Upper lobe of left lung (tissue), 6 donors: ENCODE measurements around the gene REEP6. TPM values are rescaled to one million over a fixed set of nuclear protein-coding genes. Genes with fewer than 3 reads are reported as not detected.
A peak's percentile ranks its signal among the peaks of the same experiment; 100 is the strongest.

Experiments
- ATAC-seq, 2 donors: fragments of 200-7000 bp; cut with Tn5 transposase; one replicate each; pipeline ENCODE4 v1.9.1; 2022; ENCODE audit warnings: mild to moderate bottlenecking in 2 of 2, moderate library complexity in 2 of 2; ENCODE audit not compliant: low FRiP score in 2 of 2
- DNase-seq, 2 donors: peaks; one replicate each; pipeline ENCODE4 v3.0.0-alpha.2; 2019 to 2020
- H3K27ac ChIP-seq, 4 donors: fragments of 200-600 bp; sonication (generic); one replicate each; pipeline ENCODE4 v1.5.1; 2016 to 2019
- H3K27me3 ChIP-seq, 4 donors: fragments of 200-600 bp; sonication (generic); one replicate each; pipeline ENCODE4 v1.5.1; 2017 to 2019
- H3K36me3 ChIP-seq, 4 donors: fragments of 200-600 bp; sonication (generic); one replicate each; pipeline ENCODE4 v1.5.1; 2016 to 2019
- H3K4me1 ChIP-seq, 4 donors: fragments of 200-600 bp; sonication (generic); one replicate each; pipeline ENCODE4 v1.5.1; 2018 to 2019
- H3K4me3 ChIP-seq, 4 donors: fragments of 200-600 bp; sonication (generic); one replicate each; pipeline ENCODE4 v1.5.1; 2017 to 2019; ENCODE audit warnings: mild to moderate bottlenecking in 2 of 4, moderate library complexity in 1 of 4
- H3K9me3 ChIP-seq, 4 donors: fragments of 200-600 bp; sonication (generic); one replicate each; pipeline ENCODE4 v1.5.1; 2018 to 2019
- EP300 ChIP-seq, 4 donors: sonication (generic); formaldehyde crosslinking; IDR thresholded peaks; one replicate each; pipeline ENCODE4 v1.5.1; 2017; ENCODE audit warnings: antibody characterized with exemption in 4 of 4, control low read depth in 2 of 4
- POLR2A ChIP-seq, 4 donors: fragments of 450-650 bp; IDR thresholded peaks; one replicate each; pipeline ENCODE4 v1.5.1; 2016 to 2017; ENCODE audit warnings: antibody characterized with exemption in 4 of 4, mild to moderate bottlenecking in 2 of 4
- POLR2AphosphoS5 ChIP-seq, 2 donors: sonication (generic); formaldehyde crosslinking; IDR thresholded peaks; one replicate each; pipeline ENCODE4 v1.5.1; 2017; ENCODE audit warnings: antibody characterized with exemption in 2 of 2
- WGBS, 2 donors: methylation state at CpG; one replicate each; pipeline ENCODE4 v1.1.5; 2017 to 2018; 5-methylcytosine and 5-hydroxymethylcytosine counted together
- total RNA-seq, 6 donors: library from RNA; depleted of rRNA in 4 of 6; stranded (reverse); fragments of >200 nt in 4 of 6; gene quantifications; one replicate each; pipeline versions ENCODE4 v1.1.0 to v1.2.1, GENCODE V29; 2016 to 2021
- TF ChIP-seq, protein P1 (sequence below), 6 experiments: fragments of 450-650 bp in 4 of 6; fragments of 200-600 bp in 2 of 6; sonication (generic) in 2 of 6; IDR thresholded peaks; one replicate each; pipeline ENCODE4 v1.5.1; 2016 to 2019; ENCODE audit warnings: antibody characterized with exemption in 6 of 6
- donor health status: DM: no; HTN: no; CAD: no; lungs with moderate emphysema.
- donor health status: DM: no; HTN: yes; CAD: no; lungs with severe emphysema.

The REEP6 gene
- total RNA-seq, 6 donors from 2014 or later, result 2.0 to 7.8 (median 3.1) TPM

DNA sequence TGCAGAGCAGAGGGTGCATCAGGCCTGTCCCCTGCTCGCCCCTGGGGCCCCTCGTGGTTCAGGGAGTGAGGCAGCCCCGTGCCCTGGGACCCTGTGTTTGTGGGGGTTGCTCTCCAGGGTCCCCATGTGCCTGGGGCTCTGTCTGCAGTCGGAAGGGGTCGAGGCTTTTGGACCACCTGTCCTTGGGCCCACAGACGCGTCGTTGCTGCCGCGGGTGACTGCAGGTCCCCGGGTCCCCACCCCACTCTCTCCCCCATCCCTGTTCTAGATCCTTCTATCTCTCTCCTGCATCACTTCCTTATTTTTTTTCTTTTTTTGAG, 2.7 kb upstream of the REEP6 start:
- 84 to 90% methylated on average over 8 to 11 of the region's 11 CpGs for WGBS, 2 donors
- Histone ChIP-seq H3K27ac (no peak overlapping the region), H3K36me3 (no peaks in the 10 kb centered on the region), H3K4me1 (peaks cover 14 to 21% (median 19%) of the 10 kb centered on the region in 4 donors), H3K9me3 (no peaks in the 10 kb centered on the region), H3K27me3 (no peaks in the 10 kb centered on the region), H3K4me3 (no peak overlapping the region)
- no peak for TF ChIP-seq POLR2AphosphoS5 (IDR thresholded peaks at IDR 0.05)
- TF ChIP-seq, protein P1, sequence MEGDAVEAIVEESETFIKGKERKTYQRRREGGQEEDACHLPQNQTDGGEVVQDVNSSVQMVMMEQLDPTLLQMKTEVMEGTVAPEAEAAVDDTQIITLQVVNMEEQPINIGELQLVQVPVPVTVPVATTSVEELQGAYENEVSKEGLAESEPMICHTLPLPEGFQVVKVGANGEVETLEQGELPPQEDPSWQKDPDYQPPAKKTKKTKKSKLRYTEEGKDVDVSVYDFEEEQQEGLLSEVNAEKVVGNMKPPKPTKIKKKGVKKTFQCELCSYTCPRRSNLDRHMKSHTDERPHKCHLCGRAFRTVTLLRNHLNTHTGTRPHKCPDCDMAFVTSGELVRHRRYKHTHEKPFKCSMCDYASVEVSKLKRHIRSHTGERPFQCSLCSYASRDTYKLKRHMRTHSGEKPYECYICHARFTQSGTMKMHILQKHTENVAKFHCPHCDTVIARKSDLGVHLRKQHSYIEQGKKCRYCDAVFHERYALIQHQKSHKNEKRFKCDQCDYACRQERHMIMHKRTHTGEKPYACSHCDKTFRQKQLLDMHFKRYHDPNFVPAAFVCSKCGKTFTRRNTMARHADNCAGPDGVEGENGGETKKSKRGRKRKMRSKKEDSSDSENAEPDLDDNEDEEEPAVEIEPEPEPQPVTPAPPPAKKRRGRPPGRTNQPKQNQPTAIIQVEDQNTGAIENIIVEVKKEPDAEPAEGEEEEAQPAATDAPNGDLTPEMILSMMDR (IDR thresholded peaks at IDR 0.05), result no peak
- no peak for TF ChIP-seq POLR2A (IDR thresholded peaks at IDR 0.05)
- no peak for TF ChIP-seq EP300 (IDR thresholded peaks at IDR 0.05)
- DNase-seq (no peak), ATAC-seq (no peak)

- Histone ChIP-seq H3K27me3 (no peaks in the 10 kb centered on the region), H3K27ac (peak overlapping the region; percentile 52 to 83 (median 68)), H3K4me3 (peak overlapping the region; percentile 38 to 69 (median 62)), H3K36me3 (no peaks in the 10 kb centered on the region), H3K4me1 (peaks cover 14 to 21% (median 19%) of the 10 kb centered on the region in 4 donors), H3K9me3 (no peaks in the 10 kb centered on the region)
- peak in 1 of 2 donors; percentile 74 for DNase-seq
- TF ChIP-seq POLR2A (IDR thresholded peaks at IDR 0.05), result no peak
- TF ChIP-seq POLR2AphosphoS5 (IDR thresholded peaks at IDR 0.05), result no peak
- TF ChIP-seq, protein P1 (IDR thresholded peaks at IDR 0.05), result no peak
- no peak for TF ChIP-seq EP300 (IDR thresholded peaks at IDR 0.05)
- WGBS, 2 donors, result 20 to 36% methylated on average over 10 to 37 of the region's 37 CpGs
- no peak for ATAC-seq
Observed at GRCh38 chr19:1489463-1490310, 1.3 kb upstream of the REEP6 start.

- peak within 1 kb of the TSS; percentile 38 to 69 (median 62) for H3K4me3 ChIP-seq
- no peaks in the 10 kb centered on the region for H3K9me3 ChIP-seq
- DNase-seq (peak; percentile 98), ATAC-seq (peak; percentile 96 to 98)
- peak within 1 kb of the TSS; percentile 52 to 83 (median 68) for H3K27ac ChIP-seq
- peaks cover 14 to 21% (median 19%) of the 10 kb centered on the region in 4 donors for H3K4me1 ChIP-seq
- no peaks in the 10 kb centered on the region for H3K36me3 ChIP-seq
- H3K27me3 ChIP-seq, result no peaks in the 10 kb centered on the region
- TF ChIP-seq, protein P1 (IDR thresholded peaks at IDR 0.05), result peak in 2 of 6 experiments; percentile 6 to 24
- TF ChIP-seq POLR2AphosphoS5 (IDR thresholded peaks at IDR 0.05) (peak; percentile 33 to 49), EP300 (IDR thresholded peaks at IDR 0.05) (no peak), POLR2A (IDR thresholded peaks at IDR 0.05) (peak in 1 of 4 donors; percentile 23)
- WGBS, 2 donors, result 0 to 2% methylated on average over 34 to 50 of the region's 74 CpGs
Observed at GRCh38 chr19:1490311-1491113, 469 bp upstream of the REEP6 start, which contains the start of gene PCSK4. PCSK4 (minus strand) TSS chr19:1490350; CDS start chr19:1490346, 4 bp downstream.

- H3K27me3 ChIP-seq, result no peaks in the 10 kb centered on the region
- DNase-seq, result no peak
- peak overlapping the region in 2 of 4 donors; percentile 66 to 69 for H3K4me3 ChIP-seq
Observed at GRCh38 chr19:1491849-1492170, 829 bp downstream of the REEP6 start.

More at GRCh38 chr19:1491849-1492170, 829 bp downstream of the REEP6 start:
- no peak for ATAC-seq
- H3K27ac ChIP-seq, result no peak overlapping the region
- H3K4me1 ChIP-seq, result peaks cover 14 to 29% (median 19%) of the 10 kb centered on the region in 4 donors
- 56 to 67% methylated on average over 12 of the region's 12 CpGs for WGBS, 2 donors
- TF ChIP-seq POLR2A (IDR thresholded peaks at IDR 0.05), result peak in 1 of 4 donors; percentile 12
- TF ChIP-seq, protein P1 (IDR thresholded peaks at IDR 0.05), result no peak
- no peak for TF ChIP-seq POLR2AphosphoS5 (IDR thresholded peaks at IDR 0.05)
- TF ChIP-seq EP300 (IDR thresholded peaks at IDR 0.05), result no peak
- no peaks in the 10 kb centered on the region for H3K9me3 ChIP-seq
- H3K36me3 ChIP-seq, result no peaks in the 10 kb centered on the region
